Measurements from ENCODE around the gene NPC1L1. TPM values are rescaled to one million over a fixed set of nuclear protein-coding genes. Genes with fewer than 3 reads are reported as not detected.

The NPC1L1 gene
- total and polyA plus RNA-seq, 4 donors, result 0.01 to 0.48 (median 0.03) TPM

DNA sequence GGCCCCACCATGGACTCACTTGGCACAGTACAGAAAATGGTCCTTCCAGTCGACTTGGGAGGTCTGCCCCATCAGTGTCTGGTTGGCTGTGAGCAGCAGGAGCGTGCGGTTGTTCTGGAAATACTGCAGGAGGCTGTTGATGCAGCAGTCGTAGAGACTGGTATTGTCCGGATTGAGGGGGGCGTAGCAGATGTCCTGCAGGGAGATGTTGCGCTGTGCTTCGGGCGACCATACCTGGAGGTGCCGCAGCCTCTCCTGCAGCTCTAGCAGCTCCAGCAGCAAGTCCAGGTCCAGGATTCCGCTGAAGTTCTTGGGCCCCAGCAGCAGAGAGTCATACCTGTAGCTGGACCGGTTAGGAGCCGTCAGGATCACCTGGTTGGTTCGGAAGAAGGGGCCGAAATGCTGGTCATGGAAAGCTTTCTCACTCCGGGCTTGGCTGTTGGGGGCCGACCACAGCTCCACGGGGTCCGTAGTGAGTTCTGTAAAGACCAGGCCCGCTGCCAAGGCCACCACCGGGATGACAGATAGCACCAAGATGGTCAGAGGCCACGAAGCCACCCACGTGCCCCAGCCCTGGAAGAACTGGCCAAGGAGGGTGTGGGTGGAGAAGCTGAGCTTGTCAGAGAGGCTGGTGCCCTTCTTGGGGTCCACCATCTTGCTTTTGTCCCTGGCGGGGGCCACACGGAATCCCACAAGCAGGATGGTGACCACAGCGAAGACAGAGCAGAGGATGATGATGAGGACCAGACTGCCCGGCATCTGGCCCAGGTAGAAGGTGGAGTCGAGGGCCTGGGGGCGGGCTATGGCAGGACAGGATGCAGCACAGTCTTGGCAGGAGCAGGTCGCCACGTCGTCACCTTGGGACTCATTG is 2.1 kb downstream of the NPC1L1 start:
- no peak for DNase-seq
- Histone ChIP-seq H3K27ac (ENCODE audit: low read depth in 1 of 2, low read length in 1 of 2) (no peak overlapping the region), H3K4me3 (no peak overlapping the region), H3K9ac (ENCODE audit: insufficient read depth in 1 of 2, low read length in 2 of 2) (no peak overlapping the region), H3K36me3 (ENCODE audit: control insufficient read depth in 4 of 4, insufficient read depth in 4 of 4, low read length in 4 of 4) (no peaks in the 10 kb centered on the region), H3K9me3 (ENCODE audit: control insufficient read depth in 4 of 4, insufficient read depth in 3 of 4, low read length in 3 of 4) (no peaks in the 10 kb centered on the region), H3K4me1 (ENCODE audit: control insufficient read depth in 5 of 5, insufficient read depth in 5 of 5, low read length in 5 of 5) (peaks cover 0 to 7% (median 0%) of the 10 kb centered on the region in 5 donors), H3K27me3 (ENCODE audit: control insufficient read depth in 3 of 3, insufficient read depth in 3 of 3, low read length in 2 of 3) (no peaks in the 10 kb centered on the region)
- no peak for ATAC-seq (ENCODE audit: insufficient read depth, low FRiP score)
- 91 to 93% methylated on average over 32 of the region's 32 CpGs for WGBS, 2 donors
- TF ChIP-seq, protein P1, sequence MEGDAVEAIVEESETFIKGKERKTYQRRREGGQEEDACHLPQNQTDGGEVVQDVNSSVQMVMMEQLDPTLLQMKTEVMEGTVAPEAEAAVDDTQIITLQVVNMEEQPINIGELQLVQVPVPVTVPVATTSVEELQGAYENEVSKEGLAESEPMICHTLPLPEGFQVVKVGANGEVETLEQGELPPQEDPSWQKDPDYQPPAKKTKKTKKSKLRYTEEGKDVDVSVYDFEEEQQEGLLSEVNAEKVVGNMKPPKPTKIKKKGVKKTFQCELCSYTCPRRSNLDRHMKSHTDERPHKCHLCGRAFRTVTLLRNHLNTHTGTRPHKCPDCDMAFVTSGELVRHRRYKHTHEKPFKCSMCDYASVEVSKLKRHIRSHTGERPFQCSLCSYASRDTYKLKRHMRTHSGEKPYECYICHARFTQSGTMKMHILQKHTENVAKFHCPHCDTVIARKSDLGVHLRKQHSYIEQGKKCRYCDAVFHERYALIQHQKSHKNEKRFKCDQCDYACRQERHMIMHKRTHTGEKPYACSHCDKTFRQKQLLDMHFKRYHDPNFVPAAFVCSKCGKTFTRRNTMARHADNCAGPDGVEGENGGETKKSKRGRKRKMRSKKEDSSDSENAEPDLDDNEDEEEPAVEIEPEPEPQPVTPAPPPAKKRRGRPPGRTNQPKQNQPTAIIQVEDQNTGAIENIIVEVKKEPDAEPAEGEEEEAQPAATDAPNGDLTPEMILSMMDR (IDR thresholded peaks at IDR 0.05; ENCODE audit: control extremely low read depth, extremely low read depth), result no peak

DNA sequence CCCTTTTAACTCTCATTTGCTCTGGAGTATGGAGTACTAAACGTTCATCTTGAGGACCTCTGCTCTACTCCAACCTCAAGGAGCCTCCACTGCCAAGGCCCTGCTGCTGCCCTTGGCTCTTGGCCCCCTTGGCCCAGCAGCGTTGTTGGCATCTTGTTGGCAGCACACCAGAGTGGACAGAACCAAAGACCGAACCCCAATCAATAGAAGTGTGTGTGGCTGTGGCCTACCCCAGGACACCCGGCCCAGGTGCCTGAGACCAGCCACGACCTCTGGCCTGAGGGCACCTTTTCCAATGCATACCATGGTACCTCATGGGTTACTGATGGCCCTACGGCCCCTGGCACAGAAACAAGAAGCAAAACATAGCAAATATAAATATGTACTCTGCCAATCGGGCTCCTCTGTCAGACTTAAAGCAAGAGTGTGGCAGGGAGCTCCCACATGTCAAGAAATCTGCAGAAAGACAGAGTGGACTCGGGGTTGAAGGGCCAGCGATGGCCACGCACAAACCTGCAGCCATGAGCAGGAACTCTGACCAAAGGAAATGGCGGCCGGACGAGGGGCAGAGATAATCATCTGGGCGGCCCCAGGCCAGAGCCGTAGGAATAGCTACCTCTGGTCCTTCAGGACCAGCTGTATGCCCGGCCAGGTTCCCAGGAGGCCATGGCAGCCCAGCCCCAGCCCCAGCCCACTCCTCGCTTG is 2.9 kb downstream of the NPC1L1 start:
- TF ChIP-seq, protein P1 (IDR thresholded peaks at IDR 0.05; ENCODE audit: control extremely low read depth, extremely low read depth), result no peak
- H3K4me1 ChIP-seq (ENCODE audit: control insufficient read depth in 5 of 5, insufficient read depth in 5 of 5, low read length in 5 of 5), result peaks cover 0 to 15% (median 0%) of the 10 kb centered on the region in 5 donors
- H3K9ac ChIP-seq (ENCODE audit: insufficient read depth in 1 of 2, low read length in 2 of 2), result no peak overlapping the region
- no peaks in the 10 kb centered on the region for H3K27me3 ChIP-seq (ENCODE audit: control insufficient read depth in 3 of 3, insufficient read depth in 3 of 3, low read length in 2 of 3)
- ATAC-seq (ENCODE audit: insufficient read depth, low FRiP score), result no peak
- no peaks in the 10 kb centered on the region for H3K36me3 ChIP-seq (ENCODE audit: control insufficient read depth in 4 of 4, insufficient read depth in 4 of 4, low read length in 4 of 4)
- H3K9me3 ChIP-seq (ENCODE audit: control insufficient read depth in 4 of 4, insufficient read depth in 3 of 4, low read length in 3 of 4), result no peaks in the 10 kb centered on the region
- 86 to 89% methylated on average over 17 of the region's 17 CpGs for WGBS, 2 donors
- DNase-seq, result no peak
- no peak overlapping the region for H3K27ac ChIP-seq (ENCODE audit: low read depth in 1 of 2, low read length in 1 of 2)
- no peak overlapping the region for H3K4me3 ChIP-seq

DNA sequence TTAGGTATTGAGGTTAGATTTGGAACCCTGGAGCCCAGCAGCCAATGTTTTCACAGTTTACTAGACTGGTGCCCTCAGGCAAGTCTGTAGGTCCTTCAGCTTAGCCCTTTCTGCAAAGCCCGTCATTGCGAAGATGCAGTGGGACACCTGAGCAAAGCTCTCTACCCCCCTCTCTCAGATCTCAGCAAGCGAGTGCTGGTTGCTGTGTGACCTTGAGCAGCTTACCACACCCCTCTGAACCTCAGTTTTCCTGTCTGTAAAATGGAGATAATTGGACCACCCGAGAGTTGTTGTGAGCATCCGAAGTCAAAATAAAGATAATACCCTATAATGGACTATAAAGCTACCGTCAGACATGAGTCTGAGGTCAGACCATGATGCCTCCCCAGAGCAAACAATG is 3.7 kb downstream of the NPC1L1 start:
- H3K4me3 ChIP-seq, result no peak overlapping the region
- ATAC-seq (ENCODE audit: insufficient read depth, low FRiP score) (no peak), DNase-seq (no peak)
- no peak overlapping the region for H3K27ac ChIP-seq (ENCODE audit: low read depth in 1 of 2, low read length in 1 of 2)
- no peaks in the 10 kb centered on the region for H3K9me3 ChIP-seq (ENCODE audit: control insufficient read depth in 4 of 4, insufficient read depth in 3 of 4, low read length in 3 of 4)
- no peak overlapping the region for H3K9ac ChIP-seq (ENCODE audit: insufficient read depth in 1 of 2, low read length in 2 of 2)
- TF ChIP-seq, protein P1 (IDR thresholded peaks at IDR 0.05; ENCODE audit: control extremely low read depth, extremely low read depth), result no peak
- peaks cover 0 to 15% (median 0%) of the 10 kb centered on the region in 5 donors for H3K4me1 ChIP-seq (ENCODE audit: control insufficient read depth in 5 of 5, insufficient read depth in 5 of 5, low read length in 5 of 5)
- no peaks in the 10 kb centered on the region for H3K36me3 ChIP-seq (ENCODE audit: control insufficient read depth in 4 of 4, insufficient read depth in 4 of 4, low read length in 4 of 4)
- H3K27me3 ChIP-seq (ENCODE audit: control insufficient read depth in 3 of 3, insufficient read depth in 3 of 3, low read length in 2 of 3), result no peaks in the 10 kb centered on the region
- WGBS, 2 donors, result 96 to 97% methylated on average over 6 of the region's 6 CpGs
